WTC11 (cell line): ENCODE data around the gene SIK2. TPM values are rescaled to one million over a fixed set of nuclear protein-coding genes. Genes with fewer than 3 reads are reported as not detected.

Experiments
- ATAC-seq: fragments of 200-7000 bp; cut with Tn5 transposase; 2 replicates; pipeline ENCODE4 v1.10.0; 2021; ENCODE audit warnings: mild to moderate bottlenecking, moderate library complexity
- CTCF ChIA-PET: fragments of 300-600 bp; sonication (Branson Sonifier 250); formaldehyde crosslinking; loops from one replicate; lab custom pipeline; 2021; ENCODE audit warnings: antibody characterized with exemption; lab: Charles Lee
- POLR2A ChIA-PET: fragments of 350-600 bp; sonication (Branson Sonifier 250); formaldehyde crosslinking; loops from one replicate; lab custom pipeline; 2021; ENCODE audit warnings: antibody characterized with exemption; lab: Charles Lee
- DNase-seq: peaks from one replicate; pipeline ENCODE4 v3.0.0; 2021; ENCODE audit warnings: low spot score
- H3K27ac Mint-ChIP-seq: 2 replicates; pipeline ENCODE4 v1.8.0; 2021; ENCODE audit warnings: mixed read lengths
- H3K27me3 Mint-ChIP-seq: 2 replicates; pipeline ENCODE4 v1.8.0; 2021; ENCODE audit warnings: low read depth, mild to moderate bottlenecking, moderate library complexity, mixed read lengths
- H3K36me3 Mint-ChIP-seq: 2 replicates; pipeline ENCODE4 v1.8.0; 2021; ENCODE audit warnings: mixed read lengths
- H3K4me1 Mint-ChIP-seq: 2 replicates; pipeline ENCODE4 v1.8.0; 2022; ENCODE audit warnings: mixed read lengths
- H3K4me3 Mint-ChIP-seq: 2 replicates; pipeline ENCODE4 v1.8.0; 2021; ENCODE audit warnings: mild to moderate bottlenecking, moderate library complexity, mixed read lengths
- H3K9me3 Mint-ChIP-seq: 2 replicates; pipeline ENCODE4 v1.8.0; 2021; ENCODE audit warnings: mixed read lengths
- ATF1 ChIP-seq: sonication (generic); formaldehyde crosslinking; IDR thresholded peaks from 2 replicates; pipeline ENCODE4 v1.8.1; 2023; ENCODE audit warnings: mild to moderate bottlenecking, moderate library complexity, missing genetic modification reagents
- ATF6 ChIP-seq: sonication (generic); formaldehyde crosslinking; IDR thresholded peaks from 2 replicates; pipeline ENCODE4 v1.8.1; 2023; ENCODE audit warnings: mild to moderate bottlenecking, missing genetic modification reagents
- E2F1 ChIP-seq: sonication (generic); formaldehyde crosslinking; IDR thresholded peaks from 2 replicates; pipeline ENCODE4 v1.8.0; 2022; ENCODE audit warnings: mild to moderate bottlenecking, missing genetic modification reagents
- FOXP1 ChIP-seq: sonication (generic); formaldehyde crosslinking; IDR thresholded peaks from 2 replicates; pipeline ENCODE4 v1.8.0; 2022; ENCODE audit warnings: missing genetic modification reagents, mild to moderate bottlenecking, moderate library complexity, borderline replicate concordance
- NFE2L1 ChIP-seq: sonication (generic); formaldehyde crosslinking; IDR thresholded peaks from 2 replicates; pipeline ENCODE4 v1.8.1; 2023; ENCODE audit warnings: missing genetic modification reagents
- PREB ChIP-seq: sonication (generic); formaldehyde crosslinking; IDR thresholded peaks from 2 replicates; pipeline ENCODE4 v1.8.1; 2022; ENCODE audit warnings: mild to moderate bottlenecking, missing genetic modification reagents, moderate library complexity, borderline replicate concordance
- SOX15 ChIP-seq: fragments of 250-450 bp; sonication (Bioruptor Pico); IDR thresholded peaks from 2 replicates; pipeline ENCODE4 v1.9.0; 2021; ENCODE audit warnings: mild to moderate bottlenecking
- TCF7 ChIP-seq: sonication (generic); formaldehyde crosslinking; IDR thresholded peaks from 2 replicates; pipeline ENCODE4 v1.8.0; 2022; ENCODE audit warnings: mild to moderate bottlenecking, low read depth, missing genetic modification reagents, moderate library complexity
- TEAD1 ChIP-seq: sonication (generic); formaldehyde crosslinking; IDR thresholded peaks from 2 replicates; pipeline ENCODE4 v1.8.0; 2022; ENCODE audit warnings: mild to moderate bottlenecking, missing genetic modification reagents
- total RNA-seq: library from RNA; stranded (reverse); gene quantifications from 3 replicates; pipeline ENCODE4 v1.2.3, GENCODE V29; 2021
- TF ChIP-seq, protein P1 (sequence below): sonication (generic); formaldehyde crosslinking; IDR thresholded peaks from 2 replicates; pipeline ENCODE4 v1.8.0; 2022; ENCODE audit warnings: mild to moderate bottlenecking, missing genetic modification reagents
- TF ChIP-seq, protein P2 (sequence below): sonication (generic); formaldehyde crosslinking; IDR thresholded peaks from 2 replicates; pipeline ENCODE4 v1.8.1; 2022; ENCODE audit warnings: missing genetic modification reagents, borderline replicate concordance
- TF ChIP-seq, protein P3 (sequence below): fragments of 250-450 bp; sonication (Bioruptor Pico); IDR thresholded peaks from 2 replicates; pipeline ENCODE4 v1.9.0; 2021; ENCODE audit warnings: mild to moderate bottlenecking

The SIK2 gene
- total RNA-seq, 1 experiment from 2014 or later = 7.2 TPM

DNA sequence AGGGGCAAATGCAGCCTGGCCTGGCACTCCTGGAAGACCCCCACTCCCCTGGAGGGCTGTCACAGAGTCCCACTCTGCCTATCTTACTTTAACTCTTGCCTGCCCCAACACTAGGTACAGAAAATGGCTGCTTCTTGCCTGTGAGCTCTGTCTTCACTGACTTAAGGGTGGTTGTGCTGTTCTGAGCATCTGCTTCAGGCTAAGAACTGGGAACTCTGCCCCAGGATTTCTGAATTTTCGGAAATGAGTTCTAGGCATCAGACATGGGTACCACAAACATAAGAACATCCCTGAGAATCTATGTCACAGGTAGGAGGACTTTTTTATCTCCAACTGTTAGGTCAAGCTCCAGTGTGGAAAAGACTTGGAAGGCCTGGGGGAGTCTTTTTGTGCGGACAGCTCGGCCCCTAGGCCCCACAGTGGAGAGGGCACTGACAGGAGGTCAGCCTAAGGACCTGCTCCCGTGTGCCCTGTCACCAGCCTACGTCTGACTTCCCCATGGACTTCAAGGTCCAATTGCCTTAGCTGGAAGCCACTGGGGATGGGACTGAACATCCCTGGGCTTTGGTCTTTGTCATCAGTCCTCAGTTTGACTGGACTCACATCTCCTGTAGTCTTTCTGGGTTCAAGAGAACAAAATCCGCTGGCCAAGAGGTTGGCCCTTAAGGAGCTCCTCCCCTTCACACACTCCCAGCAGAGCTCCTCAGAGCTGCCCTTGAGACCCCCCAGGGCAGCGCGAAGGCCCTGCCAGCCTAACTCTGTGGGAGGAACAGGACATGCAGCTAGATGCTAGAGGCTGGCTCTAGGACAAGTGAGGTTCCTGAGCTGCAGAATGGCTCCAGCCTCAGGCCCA lies 132.1 kb downstream of the SIK2 start:
- ChIA-PET POLR2A (no interaction called here), CTCF (interaction anchor here (1.4 kb wide), 1 partner anchor 107 kb away, joined by 3 read pairs; no protein-coding TSS in a partner anchor)
- Mint-ChIP-seq H3K4me1 (peaks cover 2% of the 10 kb centered on the region; the same call in 1 of the 2 replicates), H3K27me3 (no peaks in the 10 kb centered on the region), H3K36me3 (peaks cover 3% of the 10 kb centered on the region), H3K27ac (peak overlapping the region; percentile 79), H3K4me3 (no peak overlapping the region), H3K9me3 (no peaks in the 10 kb centered on the region)
- TF ChIP-seq, protein P1, sequence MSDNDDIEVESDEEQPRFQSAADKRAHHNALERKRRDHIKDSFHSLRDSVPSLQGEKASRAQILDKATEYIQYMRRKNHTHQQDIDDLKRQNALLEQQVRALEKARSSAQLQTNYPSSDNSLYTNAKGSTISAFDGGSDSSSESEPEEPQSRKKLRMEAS (CRISPR knock-in tag) = no peak
- TF ChIP-seq FOXP1 (CRISPR knock-in tag) = 0 out of 2 replicates have a peak, but pooled peaks have one; percentile 19
- no peak for DNase-seq
- no peak for ATAC-seq

DNA sequence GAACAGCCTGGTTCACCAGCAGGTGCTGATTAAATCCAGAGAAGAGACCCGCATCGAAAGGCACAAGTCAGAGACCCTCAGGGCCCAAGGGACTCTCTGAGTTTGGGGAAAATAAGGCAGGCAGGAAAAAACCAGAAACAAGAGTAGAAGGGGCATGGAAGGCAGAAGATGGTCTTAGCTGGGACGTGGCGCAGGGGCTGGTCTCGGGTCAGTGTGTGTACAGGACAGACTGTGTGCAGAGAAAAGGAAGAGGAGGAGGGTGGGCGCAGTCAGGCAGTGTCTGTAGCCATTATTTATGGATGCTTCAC lies 132.7 kb downstream of the SIK2 start:
- CTCF ChIA-PET = no interaction called here

DNA sequence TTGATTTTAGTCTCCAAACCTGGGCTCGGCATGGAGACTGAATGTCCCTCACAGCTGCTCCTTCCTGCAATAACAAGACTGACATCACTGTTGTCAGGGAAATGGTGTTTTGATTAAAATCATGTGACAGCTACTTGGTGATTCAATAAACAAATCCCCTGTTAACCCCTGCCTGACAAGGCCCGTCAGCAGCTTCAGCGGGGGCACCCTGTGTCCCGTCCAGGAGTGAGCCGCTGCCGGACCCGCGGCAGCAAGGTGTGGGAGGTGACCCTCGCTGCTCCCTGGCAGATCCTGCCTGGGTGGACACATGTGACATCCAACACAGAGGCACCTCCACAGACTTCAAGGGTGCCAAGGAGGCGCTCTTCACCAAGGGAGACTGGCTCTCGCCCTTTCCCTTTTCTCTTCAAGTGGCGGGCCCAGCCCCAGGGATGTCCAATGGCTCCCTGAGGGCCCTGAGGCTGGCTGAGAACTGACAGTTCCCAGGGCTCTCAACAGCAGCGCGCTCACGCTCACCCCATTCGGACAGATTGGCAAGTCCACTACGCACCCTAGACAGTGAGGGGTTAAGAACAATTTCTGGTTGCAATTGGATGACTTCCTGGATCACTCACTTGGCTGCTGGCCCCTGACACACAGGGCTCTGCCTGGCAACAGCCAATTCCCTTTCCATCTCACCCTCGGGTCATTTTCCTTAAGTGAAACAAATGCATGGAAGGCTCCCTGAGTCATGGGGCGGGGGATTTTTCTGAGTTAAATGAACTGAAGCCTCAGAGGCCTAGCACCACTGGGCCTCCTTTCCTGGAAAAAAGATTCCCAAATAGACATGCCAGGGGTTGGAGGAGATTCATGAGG lies 133.2 kb downstream of the SIK2 start:
- ChIA-PET POLR2A (no interaction called here), CTCF (no interaction called here)
- peaks cover 2% of the 10 kb centered on the region; the same call in 1 of the 2 replicates for H3K4me1 Mint-ChIP-seq

More for the DNA sequence above, 132.7 kb downstream of the SIK2 start:
- TF ChIP-seq, protein P2, sequence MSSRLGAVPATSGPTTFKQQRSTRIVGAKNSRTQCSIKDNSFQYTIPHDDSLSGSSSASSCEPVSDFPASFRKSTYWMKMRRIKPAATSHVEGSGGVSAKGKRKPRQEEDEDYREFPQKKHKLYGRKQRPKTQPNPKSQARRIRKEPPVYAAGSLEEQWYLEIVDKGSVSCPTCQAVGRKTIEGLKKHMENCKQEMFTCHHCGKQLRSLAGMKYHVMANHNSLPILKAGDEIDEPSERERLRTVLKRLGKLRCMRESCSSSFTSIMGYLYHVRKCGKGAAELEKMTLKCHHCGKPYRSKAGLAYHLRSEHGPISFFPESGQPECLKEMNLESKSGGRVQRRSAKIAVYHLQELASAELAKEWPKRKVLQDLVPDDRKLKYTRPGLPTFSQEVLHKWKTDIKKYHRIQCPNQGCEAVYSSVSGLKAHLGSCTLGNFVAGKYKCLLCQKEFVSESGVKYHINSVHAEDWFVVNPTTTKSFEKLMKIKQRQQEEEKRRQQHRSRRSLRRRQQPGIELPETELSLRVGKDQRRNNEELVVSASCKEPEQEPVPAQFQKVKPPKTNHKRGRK (CRISPR knock-in tag) = no peak
- TF ChIP-seq, protein P3, sequence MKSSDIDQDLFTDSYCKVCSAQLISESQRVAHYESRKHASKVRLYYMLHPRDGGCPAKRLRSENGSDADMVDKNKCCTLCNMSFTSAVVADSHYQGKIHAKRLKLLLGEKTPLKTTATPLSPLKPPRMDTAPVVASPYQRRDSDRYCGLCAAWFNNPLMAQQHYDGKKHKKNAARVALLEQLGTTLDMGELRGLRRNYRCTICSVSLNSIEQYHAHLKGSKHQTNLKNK (CRISPR knock-in tag) = no peak
- TF ChIP-seq E2F1 (CRISPR knock-in tag) (no peak), NFE2L1 (no peak), TEAD1 (CRISPR knock-in tag) (no peak), SOX15 (CRISPR knock-in tag) (no peak)
- TF ChIP-seq, all 79 proteins: peak for 0
- no peak for DNase-seq
- Mint-ChIP-seq H3K4me1 (peaks cover 2% of the 10 kb centered on the region; the same call in 1 of the 2 replicates), H3K4me3 (no peak overlapping the region), H3K36me3 (peaks cover 3% of the 10 kb centered on the region), H3K27ac (peak overlapping the region; percentile 64), H3K27me3 (no peaks in the 10 kb centered on the region), H3K9me3 (no peaks in the 10 kb centered on the region)
- no peak for ATAC-seq
- POLR2A ChIA-PET = no interaction called here

More for the DNA sequence above, 133.2 kb downstream of the SIK2 start:
- peaks cover 5% of the 10 kb centered on the region for H3K36me3 Mint-ChIP-seq
- H3K27me3 Mint-ChIP-seq = no peaks in the 10 kb centered on the region
- no peaks in the 10 kb centered on the region for H3K9me3 Mint-ChIP-seq
- H3K4me3 Mint-ChIP-seq = no peak overlapping the region
- peak overlapping the region; percentile 64; the same call in 1 of the 2 replicates for H3K27ac Mint-ChIP-seq
- DNase-seq (no peak), ATAC-seq (no peak)
- TF ChIP-seq ATF1 (CRISPR knock-in tag) = 0 out of 2 replicates have a peak, but pooled peaks have one; percentile 45
- TF ChIP-seq ATF6 (CRISPR knock-in tag) = no peak
- TF ChIP-seq PREB = no peak
- no peak for TF ChIP-seq TCF7 (CRISPR knock-in tag)
